ENCODE data around the gene CTNND1.

CTNND1 gene

DNA sequence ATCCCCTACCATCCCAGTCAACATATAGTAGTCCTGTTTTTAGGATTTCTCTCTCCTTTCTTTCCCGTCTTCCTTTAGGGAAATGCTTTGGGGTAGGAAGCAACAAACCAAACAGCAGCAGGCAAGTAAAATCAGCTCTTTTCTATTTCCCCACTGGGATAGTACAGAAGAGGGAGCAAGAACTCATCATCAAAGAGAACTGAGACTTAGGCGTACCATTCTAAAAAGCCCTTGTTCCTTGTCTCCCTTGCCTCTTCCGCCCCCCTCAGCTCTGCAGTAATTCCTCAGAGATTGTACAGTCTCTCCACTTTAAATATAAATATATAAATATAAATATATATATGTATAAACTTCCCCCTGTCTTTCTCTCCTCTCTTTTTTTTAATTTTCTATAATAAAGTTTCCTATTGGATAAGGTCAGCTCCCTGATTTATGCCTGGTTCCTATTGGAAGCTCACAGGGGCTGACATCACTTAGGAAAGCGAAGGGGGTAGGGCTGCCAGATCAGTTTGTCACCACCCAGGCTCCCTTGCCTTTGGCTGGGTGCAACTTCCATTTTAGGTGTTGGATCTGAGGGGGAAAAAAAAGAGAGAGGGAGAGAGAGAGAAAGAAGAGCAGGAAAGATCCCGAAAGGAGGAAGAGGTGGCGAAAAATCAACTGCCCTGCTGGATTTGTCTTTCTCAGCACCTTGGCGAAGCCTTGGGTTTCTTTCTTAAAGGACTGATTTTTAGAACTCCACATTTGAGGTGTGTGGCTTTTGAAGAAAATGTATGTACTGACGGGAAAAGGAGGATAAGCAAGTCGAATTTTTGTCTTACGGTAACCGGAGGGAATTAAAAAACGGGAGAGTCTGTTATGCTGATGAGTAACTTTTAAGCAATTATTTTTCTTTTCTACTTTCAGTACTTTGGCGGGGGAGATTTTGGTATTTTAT lies at the start of gene CTNND1 (continued):
- TF ChIP-seq, protein P1, sequence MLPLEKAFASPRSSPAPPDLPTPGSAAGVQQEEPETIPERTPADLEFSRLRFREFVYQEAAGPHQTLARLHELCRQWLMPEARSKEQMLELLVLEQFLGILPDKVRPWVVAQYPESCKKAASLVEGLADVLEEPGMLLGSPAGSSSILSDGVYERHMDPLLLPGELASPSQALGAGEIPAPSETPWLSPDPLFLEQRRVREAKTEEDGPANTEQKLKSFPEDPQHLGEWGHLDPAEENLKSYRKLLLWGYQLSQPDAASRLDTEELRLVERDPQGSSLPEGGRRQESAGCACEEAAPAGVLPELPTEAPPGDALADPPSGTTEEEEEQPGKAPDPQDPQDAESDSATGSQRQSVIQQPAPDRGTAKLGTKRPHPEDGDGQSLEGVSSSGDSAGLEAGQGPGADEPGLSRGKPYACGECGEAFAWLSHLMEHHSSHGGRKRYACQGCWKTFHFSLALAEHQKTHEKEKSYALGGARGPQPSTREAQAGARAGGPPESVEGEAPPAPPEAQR (tag by site-specific recombination; IDR thresholded peaks at IDR 0.05) = no peak
- TF ChIP-seq ZNF433 (tag by site-specific recombination; IDR thresholded peaks at IDR 0.05; ENCODE audit: low read depth) (no peak), ZNF274 (IDR thresholded peaks at IDR 0.05; ENCODE audit: low read length) (no peak), ZNF274 (tag by site-specific recombination; IDR thresholded peaks at IDR 0.05; ENCODE audit: borderline replicate concordance) (no peak), GFI1B (tag by site-specific recombination; IDR thresholded peaks at IDR 0.05) (no peak), ZNF174 (tag by site-specific recombination; IDR thresholded peaks at IDR 0.05) (no peak), KLF8 (tag by site-specific recombination; IDR thresholded peaks at IDR 0.05) (no peak), KLF16 (tag by site-specific recombination; IDR thresholded peaks at IDR 0.05) (no peak), ZNF19 (tag by site-specific recombination; IDR thresholded peaks at IDR 0.05; ENCODE audit: low read depth) (no peak), ZBTB17 (tag by site-specific recombination; IDR thresholded peaks at IDR 0.05) (peak; percentile 55; the same call in 1 of the 2 replicates), SP3 (tag by site-specific recombination; IDR thresholded peaks at IDR 0.05) (no peak), ZNF621 (tag by site-specific recombination; IDR thresholded peaks at IDR 0.05) (no peak), ZNF112 (tag by site-specific recombination; IDR thresholded peaks at IDR 0.05) (no peak), ZBTB20 (tag by site-specific recombination; IDR thresholded peaks at IDR 0.05) (no peak), ZNF114 (tag by site-specific recombination; IDR thresholded peaks at IDR 0.05) (no peak), SP7 (tag by site-specific recombination; IDR thresholded peaks at IDR 0.05) (peak; percentile 32; the same call in 1 of the 2 replicates), SALL2 (tag by site-specific recombination; IDR thresholded peaks at IDR 0.05; ENCODE audit: borderline replicate concordance) (no peak), ZNF10 (tag by site-specific recombination; IDR thresholded peaks at IDR 0.05) (no peak), ZNF510 (tag by site-specific recombination; IDR thresholded peaks at IDR 0.05; ENCODE audit: insufficient replicate concordance) (no peak), ZNF354C (tag by site-specific recombination; IDR thresholded peaks at IDR 0.05; ENCODE audit: borderline replicate concordance, low read depth) (no peak), ZNF350 (tag by site-specific recombination; IDR thresholded peaks at IDR 0.05) (no peak), ZNF548 (tag by site-specific recombination; IDR thresholded peaks at IDR 0.05) (no peak)
- TF ChIP-seq, protein P2, sequence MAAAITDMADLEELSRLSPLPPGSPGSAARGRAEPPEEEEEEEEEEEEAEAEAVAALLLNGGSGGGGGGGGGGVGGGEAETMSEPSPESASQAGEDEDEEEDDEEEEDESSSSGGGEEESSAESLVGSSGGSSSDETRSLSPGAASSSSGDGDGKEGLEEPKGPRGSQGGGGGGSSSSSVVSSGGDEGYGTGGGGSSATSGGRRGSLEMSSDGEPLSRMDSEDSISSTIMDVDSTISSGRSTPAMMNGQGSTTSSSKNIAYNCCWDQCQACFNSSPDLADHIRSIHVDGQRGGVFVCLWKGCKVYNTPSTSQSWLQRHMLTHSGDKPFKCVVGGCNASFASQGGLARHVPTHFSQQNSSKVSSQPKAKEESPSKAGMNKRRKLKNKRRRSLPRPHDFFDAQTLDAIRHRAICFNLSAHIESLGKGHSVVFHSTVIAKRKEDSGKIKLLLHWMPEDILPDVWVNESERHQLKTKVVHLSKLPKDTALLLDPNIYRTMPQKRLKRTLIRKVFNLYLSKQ (tag by site-specific recombination; IDR thresholded peaks at IDR 0.05; ENCODE audit: borderline replicate concordance) = no peak
- TF ChIP-seq, protein P3, sequence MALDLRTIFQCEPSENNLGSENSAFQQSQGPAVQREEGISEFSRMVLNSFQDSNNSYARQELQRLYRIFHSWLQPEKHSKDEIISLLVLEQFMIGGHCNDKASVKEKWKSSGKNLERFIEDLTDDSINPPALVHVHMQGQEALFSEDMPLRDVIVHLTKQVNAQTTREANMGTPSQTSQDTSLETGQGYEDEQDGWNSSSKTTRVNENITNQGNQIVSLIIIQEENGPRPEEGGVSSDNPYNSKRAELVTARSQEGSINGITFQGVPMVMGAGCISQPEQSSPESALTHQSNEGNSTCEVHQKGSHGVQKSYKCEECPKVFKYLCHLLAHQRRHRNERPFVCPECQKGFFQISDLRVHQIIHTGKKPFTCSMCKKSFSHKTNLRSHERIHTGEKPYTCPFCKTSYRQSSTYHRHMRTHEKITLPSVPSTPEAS (tag by site-specific recombination; IDR thresholded peaks at IDR 0.05) = no peak
- TF ChIP-seq, protein P4, sequence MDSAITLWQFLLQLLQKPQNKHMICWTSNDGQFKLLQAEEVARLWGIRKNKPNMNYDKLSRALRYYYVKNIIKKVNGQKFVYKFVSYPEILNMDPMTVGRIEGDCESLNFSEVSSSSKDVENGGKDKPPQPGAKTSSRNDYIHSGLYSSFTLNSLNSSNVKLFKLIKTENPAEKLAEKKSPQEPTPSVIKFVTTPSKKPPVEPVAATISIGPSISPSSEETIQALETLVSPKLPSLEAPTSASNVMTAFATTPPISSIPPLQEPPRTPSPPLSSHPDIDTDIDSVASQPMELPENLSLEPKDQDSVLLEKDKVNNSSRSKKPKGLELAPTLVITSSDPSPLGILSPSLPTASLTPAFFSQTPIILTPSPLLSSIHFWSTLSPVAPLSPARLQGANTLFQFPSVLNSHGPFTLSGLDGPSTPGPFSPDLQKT (IDR thresholded peaks at IDR 0.05; ENCODE audit: borderline replicate concordance, low read depth, low read length) = no peak
- TF ChIP-seq, protein P5, sequence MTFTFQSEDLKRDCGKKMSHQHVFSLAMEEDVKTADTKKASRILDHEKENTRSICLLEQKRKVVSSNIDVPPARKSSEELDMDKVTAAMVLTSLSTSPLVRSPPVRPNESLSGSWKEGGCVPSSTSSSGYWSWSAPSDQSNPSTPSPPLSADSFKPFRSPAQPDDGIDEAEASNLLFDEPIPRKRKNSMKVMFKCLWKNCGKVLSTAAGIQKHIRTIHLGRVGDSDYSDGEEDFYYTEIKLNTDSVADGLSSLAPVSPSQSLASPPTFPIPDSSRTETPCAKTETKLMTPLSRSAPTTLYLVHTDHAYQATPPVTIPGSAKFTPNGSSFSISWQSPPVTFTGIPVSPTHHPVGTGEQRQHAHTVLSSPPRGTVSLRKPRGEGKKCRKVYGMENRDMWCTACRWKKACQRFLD (tag by site-specific recombination; IDR thresholded peaks at IDR 0.05) = no peak
- TF ChIP-seq, protein P6, sequence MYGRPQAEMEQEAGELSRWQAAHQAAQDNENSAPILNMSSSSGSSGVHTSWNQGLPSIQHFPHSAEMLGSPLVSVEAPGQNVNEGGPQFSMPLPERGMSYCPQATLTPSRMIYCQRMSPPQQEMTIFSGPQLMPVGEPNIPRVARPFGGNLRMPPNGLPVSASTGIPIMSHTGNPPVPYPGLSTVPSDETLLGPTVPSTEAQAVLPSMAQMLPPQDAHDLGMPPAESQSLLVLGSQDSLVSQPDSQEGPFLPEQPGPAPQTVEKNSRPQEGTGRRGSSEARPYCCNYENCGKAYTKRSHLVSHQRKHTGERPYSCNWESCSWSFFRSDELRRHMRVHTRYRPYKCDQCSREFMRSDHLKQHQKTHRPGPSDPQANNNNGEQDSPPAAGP (tag by site-specific recombination; IDR thresholded peaks at IDR 0.05) = no peak
- TF ChIP-seq, protein P7, sequence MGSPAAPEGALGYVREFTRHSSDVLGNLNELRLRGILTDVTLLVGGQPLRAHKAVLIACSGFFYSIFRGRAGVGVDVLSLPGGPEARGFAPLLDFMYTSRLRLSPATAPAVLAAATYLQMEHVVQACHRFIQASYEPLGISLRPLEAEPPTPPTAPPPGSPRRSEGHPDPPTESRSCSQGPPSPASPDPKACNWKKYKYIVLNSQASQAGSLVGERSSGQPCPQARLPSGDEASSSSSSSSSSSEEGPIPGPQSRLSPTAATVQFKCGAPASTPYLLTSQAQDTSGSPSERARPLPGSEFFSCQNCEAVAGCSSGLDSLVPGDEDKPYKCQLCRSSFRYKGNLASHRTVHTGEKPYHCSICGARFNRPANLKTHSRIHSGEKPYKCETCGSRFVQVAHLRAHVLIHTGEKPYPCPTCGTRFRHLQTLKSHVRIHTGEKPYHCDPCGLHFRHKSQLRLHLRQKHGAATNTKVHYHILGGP (tag by site-specific recombination; IDR thresholded peaks at IDR 0.05) = no peak
- TF ChIP-seq, protein P8, sequence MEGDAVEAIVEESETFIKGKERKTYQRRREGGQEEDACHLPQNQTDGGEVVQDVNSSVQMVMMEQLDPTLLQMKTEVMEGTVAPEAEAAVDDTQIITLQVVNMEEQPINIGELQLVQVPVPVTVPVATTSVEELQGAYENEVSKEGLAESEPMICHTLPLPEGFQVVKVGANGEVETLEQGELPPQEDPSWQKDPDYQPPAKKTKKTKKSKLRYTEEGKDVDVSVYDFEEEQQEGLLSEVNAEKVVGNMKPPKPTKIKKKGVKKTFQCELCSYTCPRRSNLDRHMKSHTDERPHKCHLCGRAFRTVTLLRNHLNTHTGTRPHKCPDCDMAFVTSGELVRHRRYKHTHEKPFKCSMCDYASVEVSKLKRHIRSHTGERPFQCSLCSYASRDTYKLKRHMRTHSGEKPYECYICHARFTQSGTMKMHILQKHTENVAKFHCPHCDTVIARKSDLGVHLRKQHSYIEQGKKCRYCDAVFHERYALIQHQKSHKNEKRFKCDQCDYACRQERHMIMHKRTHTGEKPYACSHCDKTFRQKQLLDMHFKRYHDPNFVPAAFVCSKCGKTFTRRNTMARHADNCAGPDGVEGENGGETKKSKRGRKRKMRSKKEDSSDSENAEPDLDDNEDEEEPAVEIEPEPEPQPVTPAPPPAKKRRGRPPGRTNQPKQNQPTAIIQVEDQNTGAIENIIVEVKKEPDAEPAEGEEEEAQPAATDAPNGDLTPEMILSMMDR (tag by site-specific recombination; IDR thresholded peaks at IDR 0.05) = no peak
